PC-3 (cell line): ENCODE measurements around the gene ADCK2. TPM values are rescaled to one million over a fixed set of nuclear protein-coding genes. Genes with fewer than 3 reads are reported as not detected.
A peak's percentile ranks its signal among the peaks of the same experiment; 100 is the strongest.
"Not testable (repeated sequence)": the region's sequence is repeated elsewhere in the genome, so short reads cannot be mapped to it uniquely, and the experiment has no call there.

Experiments
- ATAC-seq: fragments of 200-7000 bp; cut with Tn5 transposase; 2 replicates; pipeline ENCODE4 v1.9.1; 2020; ENCODE audit warnings: mild to moderate bottlenecking, moderate library complexity
- BruUV-seq: library from RNA; stranded (reverse); fragments of 400-500 nt; replicated peaks from 2 replicates; lab custom pipeline; 2021; lab: Mats Ljungman, UMichigan
- CTCF ChIA-PET: fragments of 300-600 bp; sonication (Branson Sonifier 250); formaldehyde crosslinking; loops from one replicate; lab custom pipeline; 2022; ENCODE audit warnings: antibody characterized with exemption; lab: Charles Lee
- POLR2A ChIA-PET: fragments of 300-600 bp; sonication (Branson Sonifier 250); formaldehyde crosslinking; loops from one replicate; lab custom pipeline; 2022; ENCODE audit warnings: antibody characterized with exemption; ENCODE audit not compliant: unreplicated experiment; lab: Charles Lee
- DNase-seq: peaks from one replicate; pipeline ENCODE4 v3.0.0-alpha.2; 2015
- H2AFZ ChIP-seq: fragments of 300-600 bp; sonication (generic); 2 replicates; pipeline ENCODE4 v1.6.0; 2016; ENCODE audit warnings: antibody characterized with exemption, low read length
- H3F3A ChIP-seq: fragments of 300-600 bp; sonication (generic); one replicate; pipeline ENCODE4 v1.6.0; 2017; ENCODE audit warnings: antibody characterized with exemption, low read length, control low read depth, mild to moderate bottlenecking; ENCODE audit not compliant: unreplicated experiment
- H3K27ac ChIP-seq: fragments of 300-600 bp; sonication (generic); 2 replicates; pipeline ENCODE4 v1.5.1; 2016; ENCODE audit warnings: mild to moderate bottlenecking, low read length
- H3K27me3 ChIP-seq: fragments of 300-600 bp; sonication (generic); 2 replicates; pipeline ENCODE4 v1.6.1; 2016; ENCODE audit warnings: low read length, mixed read lengths
- H3K36me3 ChIP-seq: fragments of 300-600 bp; sonication (generic); 2 replicates; pipeline ENCODE4 v1.6.1; 2016; ENCODE audit warnings: low read depth, mixed run types, low read length, mixed read lengths
- H3K4me1 ChIP-seq: fragments of 300-600 bp; sonication (generic); 2 replicates; pipeline ENCODE4 v1.5.1; 2016; ENCODE audit warnings: low read length; ENCODE audit not compliant: insufficient read depth
- H3K4me2 ChIP-seq: fragments of 300-600 bp; sonication (generic); 2 replicates; pipeline ENCODE4 v1.6.0; 2016; ENCODE audit warnings: low read length
- H3K4me3 ChIP-seq: fragments of 300-600 bp; sonication (generic); 2 replicates; pipeline ENCODE4 v1.5.1; 2016; ENCODE audit warnings: mild to moderate bottlenecking, low read length, mixed read lengths
- H3K79me2 ChIP-seq: fragments of 300-600 bp; sonication (generic); 2 replicates; pipeline ENCODE4 v1.6.1; 2017; ENCODE audit warnings: low read length, mixed read lengths
- H3K9ac ChIP-seq: fragments of 300-600 bp; sonication (generic); 2 replicates; pipeline ENCODE4 v1.6.0; 2016; ENCODE audit warnings: mild to moderate bottlenecking, low read length
- H3K9me2 ChIP-seq: fragments of 300-600 bp; sonication (generic); replicated peaks from 2 replicates; pipeline ENCODE4 v1.6.1; 2016; ENCODE audit warnings: mixed run types, low read length, mixed read lengths
- H3K9me3 ChIP-seq: fragments of 300-600 bp; sonication (generic); 2 replicates; pipeline ENCODE4 v1.6.1; 2016; ENCODE audit warnings: low read length, mixed read lengths
- H4K20me1 ChIP-seq: fragments of 300-600 bp; sonication (generic); 2 replicates; pipeline ENCODE4 v1.6.1; 2016; ENCODE audit warnings: low read length, mixed read lengths
- CTCF ChIP-seq: fragments of 300-600 bp; sonication (generic); conservative IDR thresholded peaks from 2 replicates; pipeline ENCODE4 v1.5.1; 2017; ENCODE audit warnings: antibody characterized with exemption, low read depth, mild to moderate bottlenecking, low read length
- EZH2 ChIP-seq: fragments of 300-600 bp; sonication (generic); IDR thresholded peaks from one replicate; pipeline ENCODE4 v1.6.1; 2017; ENCODE audit warnings: antibody characterized with exemption, mild to moderate bottlenecking, low read length; ENCODE audit not compliant: unreplicated experiment
- EZH2phosphoT487 ChIP-seq: fragments of 300-600 bp; sonication (generic); IDR thresholded peaks from 2 replicates; pipeline ENCODE4 v1.6.1; 2018; ENCODE audit warnings: mild to moderate bottlenecking, antibody characterized with exemption, low read length, borderline replicate concordance
- intact Hi-C: fragments of 100-400 bp; cut with micrococcal nuclease; formaldehyde crosslinking; loops from 2 replicates; pipeline ENCODE4 v1.9.0; 2023
- total RNA-seq: library from RNA; depleted of rRNA; stranded (reverse); fragments of >200 nt; gene quantifications from 2 replicates; pipeline ENCODE4 v1.2.3, GENCODE V29; 2014

Gene ADCK2
- total RNA-seq, 1 experiment from 2014 or later: 29.4 TPM

GRCh38 chr7:140624392-140625191 is 48.2 kb upstream of the ADCK2 start:
- Histone ChIP-seq H4K20me1 (no peaks in the 10 kb centered on the region), H3K9me2 (no peaks in the 10 kb centered on the region), H3K9me3 (no peaks in the 10 kb centered on the region), H3K4me2 (no peak overlapping the region), H3K27ac (no peak overlapping the region), H3F3A (no peaks in the 10 kb centered on the region), H3K4me1 (peaks cover 44% of the 10 kb centered on the region), H3K9ac (no peak overlapping the region), H2AFZ (no peak overlapping the region), H3K79me2 (no peaks in the 10 kb centered on the region), H3K4me3 (no peak overlapping the region), H3K27me3 (no peaks in the 10 kb centered on the region), H3K36me3 (no peaks in the 10 kb centered on the region)
- intact Hi-C loops: loop anchor here (5.0 kb wide), 1 partner anchor 32 kb away; no protein-coding TSS in a partner anchor
- ChIA-PET CTCF (interaction anchor here (0.8 kb wide), 1 partner anchor 99 kb away, joined by 6 read pairs; no protein-coding TSS in a partner anchor), POLR2A (interaction anchor here (0.6 kb wide), 2 partner anchors 16 to 17 kb away, joined by 3 read pairs; partner anchors contain the start of gene DENND2A)
- DNase-seq: peak; percentile 60
- ATAC-seq: no peak
- no peak for TF ChIP-seq EZH2
- TF ChIP-seq EZH2phosphoT487: no peak
- TF ChIP-seq CTCF: no peak
- BruUV-seq: no TSS peak

GRCh38 chr7:140625192-140625558 is 47.6 kb upstream of the ADCK2 start:
- POLR2A ChIA-PET: interaction anchor here (0.6 kb wide), 1 partner anchor 16 kb away, joined by 3 read pairs; no protein-coding TSS in a partner anchor
- H3K4me3 ChIP-seq, H3K9me2 ChIP-seq, H3K9ac ChIP-seq, H4K20me1 ChIP-seq, H3K36me3 ChIP-seq, BruUV-seq, H3K79me2 ChIP-seq, H2AFZ ChIP-seq, CTCF ChIA-PET, DNase-seq, H3K4me2 ChIP-seq, H3F3A ChIP-seq, H3K27me3 ChIP-seq, H3K9me3 ChIP-seq, H3K27ac ChIP-seq, ATAC-seq: not testable (repeated sequence)
- intact Hi-C loops: loop anchor here (5.0 kb wide), 1 partner anchor 33 kb away; no protein-coding TSS in a partner anchor
- peaks cover 44% of the 10 kb centered on the region for H3K4me1 ChIP-seq

GRCh38 chr7:140625908-140626868 is 46.6 kb upstream of the ADCK2 start:
- intact Hi-C loops: loop anchor here (5.0 kb wide), 1 partner anchor 34 kb away; no protein-coding TSS in a partner anchor
- H3K4me2 ChIP-seq: peak overlapping the region; percentile 39
- H3K4me1 ChIP-seq: peaks cover 44% of the 10 kb centered on the region
- DNase-seq (peak; percentile 94), ATAC-seq (peak; percentile 91)
- H3K79me2 ChIP-seq: no peaks in the 10 kb centered on the region
- peak overlapping the region; percentile 55 for H2AFZ ChIP-seq
- no peaks in the 10 kb centered on the region for H3K36me3 ChIP-seq
- H3K27ac ChIP-seq: peak overlapping the region; percentile 79
- no peak for TF ChIP-seq EZH2phosphoT487
- no peak for TF ChIP-seq EZH2
- no peak for TF ChIP-seq CTCF
- H3K4me3 ChIP-seq: no peak overlapping the region
- H3F3A ChIP-seq: no peaks in the 10 kb centered on the region
- H3K9ac ChIP-seq: peak overlapping the region; percentile 39
- BruUV-seq: no TSS peak
- no peaks in the 10 kb centered on the region for H3K9me3 ChIP-seq
- ChIA-PET POLR2A (no interaction called here), CTCF (no interaction called here)
- no peaks in the 10 kb centered on the region for H3K27me3 ChIP-seq
- H3K9me2 ChIP-seq: no peaks in the 10 kb centered on the region
- no peaks in the 10 kb centered on the region for H4K20me1 ChIP-seq
